KMS-11 (cell line): ENCODE data around the gene IRF1.

Experiments used
- H2AFZ ChIP-seq: fragments of 200-600 bp; sonication (generic); 2 replicates; pipeline ENCODE4 v1.6.1; 2016; ENCODE audit warnings: antibody characterized with exemption, mixed run types, low read depth
- H3K27ac ChIP-seq: fragments of 200-600 bp; sonication (generic); 2 replicates; pipeline ENCODE4 v1.6.1; 2016; ENCODE audit warnings: mild to moderate bottlenecking, mixed run types
- H3K27me3 ChIP-seq: fragments of 200-600 bp; sonication (generic); 2 replicates; pipeline ENCODE4 v1.6.1; 2017; ENCODE audit warnings: mild to moderate bottlenecking, low read depth, mixed run types, moderate library complexity; ENCODE audit not compliant: insufficient read depth
- H3K36me3 ChIP-seq: fragments of 200-600 bp; sonication (generic); 2 replicates; pipeline ENCODE4 v1.6.1; 2017; ENCODE audit warnings: mild to moderate bottlenecking, mixed run types; ENCODE audit not compliant: insufficient read depth
- H3K4me1 ChIP-seq: fragments of 200-600 bp; sonication (generic); 2 replicates; pipeline ENCODE4 v1.6.1; 2016; ENCODE audit warnings: mild to moderate bottlenecking, low read depth, mixed run types; ENCODE audit not compliant: poor library complexity, severe bottlenecking
- H3K4me2 ChIP-seq: fragments of 200-600 bp; sonication (generic); 2 replicates; pipeline ENCODE4 v1.7.0; 2016; ENCODE audit warnings: mild to moderate bottlenecking, mixed run types
- H3K4me3 ChIP-seq: fragments of 200-600 bp; sonication (generic); IDR thresholded peaks from 2 replicates; pipeline ENCODE4 v1.6.1; 2017; ENCODE audit warnings: low read depth, low read length, mixed read lengths; ENCODE audit not compliant: insufficient read depth
- H3K79me2 ChIP-seq: fragments of 200-600 bp; sonication (generic); 2 replicates; pipeline ENCODE4 v1.6.1; 2016; ENCODE audit warnings: low read depth, mixed run types; ENCODE audit not compliant: insufficient read depth
- H3K9ac ChIP-seq: fragments of 200-600 bp; sonication (generic); 2 replicates; pipeline ENCODE4 v1.6.1; 2016; ENCODE audit warnings: mild to moderate bottlenecking, mixed run types
- H4K20me1 ChIP-seq: fragments of 200-600 bp; sonication (generic); 2 replicates; pipeline ENCODE4 v1.6.1; 2016; ENCODE audit warnings: mild to moderate bottlenecking, mixed run types; ENCODE audit not compliant: insufficient read depth
- TF ChIP-seq, protein P1 (sequence below): fragments of 200-600 bp; sonication (generic); conservative IDR thresholded peaks from 2 replicates; pipeline ENCODE4 v1.6.1; 2017; ENCODE audit warnings: low read depth, mild to moderate bottlenecking, antibody characterized with exemption, low read length, moderate library complexity, mixed read lengths

Gene IRF1

GRCh38 chr5:132480042-132480441 lies 10.5 kb downstream of the IRF1 start:
- Histone ChIP-seq H3K27me3 (no peaks in the 10 kb centered on the region), H2AFZ (no peak overlapping the region), H3K4me3 (no peak overlapping the region), H4K20me1 (no peaks in the 10 kb centered on the region), H3K4me1 (peaks cover 42% of the 10 kb centered on the region), H3K36me3 (peaks cover 3% of the 10 kb centered on the region; the same call in 1 of the 2 replicates), H3K9ac (no peak overlapping the region), H3K79me2 (peaks cover 7% of the 10 kb centered on the region; the same call in 1 of the 2 replicates), H3K27ac (no peak overlapping the region), H3K4me2 (no peak overlapping the region)
- TF ChIP-seq, protein P1, sequence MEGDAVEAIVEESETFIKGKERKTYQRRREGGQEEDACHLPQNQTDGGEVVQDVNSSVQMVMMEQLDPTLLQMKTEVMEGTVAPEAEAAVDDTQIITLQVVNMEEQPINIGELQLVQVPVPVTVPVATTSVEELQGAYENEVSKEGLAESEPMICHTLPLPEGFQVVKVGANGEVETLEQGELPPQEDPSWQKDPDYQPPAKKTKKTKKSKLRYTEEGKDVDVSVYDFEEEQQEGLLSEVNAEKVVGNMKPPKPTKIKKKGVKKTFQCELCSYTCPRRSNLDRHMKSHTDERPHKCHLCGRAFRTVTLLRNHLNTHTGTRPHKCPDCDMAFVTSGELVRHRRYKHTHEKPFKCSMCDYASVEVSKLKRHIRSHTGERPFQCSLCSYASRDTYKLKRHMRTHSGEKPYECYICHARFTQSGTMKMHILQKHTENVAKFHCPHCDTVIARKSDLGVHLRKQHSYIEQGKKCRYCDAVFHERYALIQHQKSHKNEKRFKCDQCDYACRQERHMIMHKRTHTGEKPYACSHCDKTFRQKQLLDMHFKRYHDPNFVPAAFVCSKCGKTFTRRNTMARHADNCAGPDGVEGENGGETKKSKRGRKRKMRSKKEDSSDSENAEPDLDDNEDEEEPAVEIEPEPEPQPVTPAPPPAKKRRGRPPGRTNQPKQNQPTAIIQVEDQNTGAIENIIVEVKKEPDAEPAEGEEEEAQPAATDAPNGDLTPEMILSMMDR = no peak

DNA sequence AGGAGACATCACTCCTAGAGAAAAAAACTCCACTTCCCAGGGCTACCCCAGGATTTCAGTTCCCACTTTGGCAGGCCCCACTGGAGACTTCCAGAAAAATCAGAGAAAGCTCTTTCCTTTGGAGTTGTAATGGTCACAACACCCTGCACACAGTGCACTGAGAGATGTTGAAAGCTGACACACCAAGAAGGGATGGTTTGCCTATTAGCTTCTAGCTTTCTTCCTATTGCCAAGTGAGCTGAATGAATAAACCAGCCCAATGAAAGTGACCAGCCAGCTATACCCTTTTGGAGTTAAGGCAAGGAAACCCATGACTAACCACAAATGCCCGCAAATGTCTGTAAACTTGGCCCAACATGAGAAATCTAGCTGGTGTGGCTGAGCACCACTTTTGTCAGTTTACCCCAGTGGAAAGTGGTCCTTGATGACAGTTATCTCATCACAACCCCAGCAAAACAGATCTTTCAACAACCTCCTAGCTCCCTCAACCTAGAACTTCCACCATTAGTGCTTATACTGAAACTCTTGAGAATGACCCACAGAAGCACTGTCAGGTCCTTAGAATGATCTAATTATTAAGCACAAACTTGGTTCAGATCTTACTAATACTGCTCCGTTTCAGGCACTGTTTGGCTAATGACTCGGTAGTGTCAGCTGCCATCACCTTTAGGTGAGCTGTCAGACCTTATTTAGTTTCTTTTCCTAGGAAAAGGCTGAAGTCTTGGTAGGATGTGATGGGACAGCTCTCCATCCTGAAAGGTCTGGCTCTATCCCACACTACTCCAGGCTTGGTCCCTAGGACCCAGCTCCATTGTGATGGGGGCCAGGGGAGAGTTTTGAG lies 11.2 kb downstream of the IRF1 start:
- Histone ChIP-seq H3K4me1 (peaks cover 37% of the 10 kb centered on the region), H3K79me2 (no peaks in the 10 kb centered on the region; the same call in 1 of the 2 replicates), H3K36me3 (peaks cover 3% of the 10 kb centered on the region; the same call in 1 of the 2 replicates), H3K27me3 (no peaks in the 10 kb centered on the region), H3K27ac (no peak overlapping the region), H4K20me1 (no peaks in the 10 kb centered on the region), H3K4me3 (no peak overlapping the region), H3K4me2 (no peak overlapping the region), H2AFZ (no peak overlapping the region), H3K9ac (no peak overlapping the region)
- TF ChIP-seq, protein P1 = no peak

- H3K27me3 ChIP-seq = no peaks in the 10 kb centered on the region
- no peak overlapping the region for H2AFZ ChIP-seq
- no peaks in the 10 kb centered on the region for H4K20me1 ChIP-seq
- TF ChIP-seq, protein P1 = no peak
- no peaks in the 10 kb centered on the region for H3K79me2 ChIP-seq
- H3K9ac ChIP-seq = no peak overlapping the region
- no peak overlapping the region for H3K27ac ChIP-seq
- H3K36me3 ChIP-seq = peaks cover 1% of the 10 kb centered on the region; the same call in 1 of the 2 replicates
- H3K4me3 ChIP-seq = no peak overlapping the region
- H3K4me1 ChIP-seq = peaks cover 33% of the 10 kb centered on the region
- H3K4me2 ChIP-seq = no peak overlapping the region
Measured at GRCh38 chr5:132478366-132478871, 12.2 kb downstream of the IRF1 start.

GRCh38 chr5:132477784-132478365 lies 12.7 kb downstream of the IRF1 start:
- Histone ChIP-seq H3K36me3 (no peaks in the 10 kb centered on the region), H3K9ac (no peak overlapping the region), H3K4me3 (no peak overlapping the region), H2AFZ (no peak overlapping the region), H3K27me3 (no peaks in the 10 kb centered on the region), H3K27ac (no peak overlapping the region), H3K79me2 (no peaks in the 10 kb centered on the region), H3K4me2 (no peak overlapping the region), H4K20me1 (no peaks in the 10 kb centered on the region), H3K4me1 (peaks cover 33% of the 10 kb centered on the region)
- TF ChIP-seq, protein P1 = no peak
